B cell (primary cell): Measurements from ENCODE around the gene CD74.

Experiments used
- CTCF ChIP-seq: fragments of 200-600 bp; IDR thresholded peaks from one replicate; pipeline ENCODE4 v1.8.0; 2022; ENCODE audit warnings: antibody characterized with exemption, mild to moderate bottlenecking
- EZH2 ChIP-seq: IDR thresholded peaks from 2 replicates; pipeline ENCODE4 v1.6.1; 2012; ENCODE audit warnings: borderline replicate concordance, low read depth, mild to moderate bottlenecking, moderate library complexity, low read length; ENCODE audit not compliant: insufficient read depth, poor library complexity, severe bottlenecking

GRCh38 chr5:150458802-150459557 is 46.3 kb upstream of the CD74 start:
- no peak for TF ChIP-seq EZH2
- TF ChIP-seq CTCF = peak; percentile 81
